Gastroesophageal sphincter (tissue), 4 donors: ENCODE data around the gene SCAF4. TPM values are rescaled to one million over a fixed set of nuclear protein-coding genes. Genes with fewer than 3 reads are reported as not detected.

Experiments used
- ATAC-seq: fragments of 150-250 bp; one replicate; pipeline ENCODE4 v1.9.1; 2016; ENCODE audit warnings: mild to moderate bottlenecking, moderate library complexity
- H3K27ac ChIP-seq, 4 donors: fragments of 200-600 bp; sonication (generic) in 3 of 4; 1 replicate in 3 of 4; 2 replicates in 1 of 4; pipeline ENCODE4 v1.5.1; 2016 to 2019
- H3K27me3 ChIP-seq: fragments of 200-600 bp; sonication (generic); one replicate; pipeline ENCODE4 v1.5.1; 2019
- H3K36me3 ChIP-seq, 2 donors: fragments of 200-600 bp; sonication (generic); one replicate each; pipeline ENCODE4 v1.5.1; 2019; ENCODE audit warnings: control low read depth in 1 of 2
- H3K4me1 ChIP-seq, 3 donors: fragments of 200-600 bp; sonication (generic); 1 replicate in 2 of 3; 2 replicates in 1 of 3; pipeline ENCODE4 v1.5.1; 2016 to 2019; ENCODE audit warnings: control low read depth in 2 of 3
- H3K4me3 ChIP-seq, 2 donors: fragments of 200-600 bp; sonication (generic); one replicate each; pipeline ENCODE4 v1.5.1; 2019; ENCODE audit warnings: mild to moderate bottlenecking in 1 of 2, moderate library complexity in 1 of 2
- H3K9me3 ChIP-seq, 3 donors: fragments of 200-600 bp; sonication (generic); one replicate each; pipeline ENCODE4 v1.5.1; 2017 to 2019; ENCODE audit warnings: control low read depth in 2 of 3
- CTCF ChIP-seq, 4 experiments: fragments of 200-600 bp in 2 of 4; fragments of 450-650 bp in 2 of 4; sonication (generic) in 1 of 4; IDR thresholded peaks; one replicate each; pipeline ENCODE4 v1.5.1; 2017 to 2019; ENCODE audit warnings: antibody characterized with exemption in 4 of 4, mild to moderate bottlenecking in 2 of 4, moderate library complexity in 2 of 4
- EP300 ChIP-seq: sonication (generic); formaldehyde crosslinking; IDR thresholded peaks from one replicate; pipeline ENCODE4 v1.6.1; 2017; ENCODE audit warnings: antibody characterized with exemption, mild to moderate bottlenecking
- POLR2A ChIP-seq, 2 donors: fragments of 450-650 bp; IDR thresholded peaks; one replicate each; pipeline ENCODE4 v1.6.1; 2017; ENCODE audit warnings: antibody characterized with exemption in 2 of 2, mild to moderate bottlenecking in 2 of 2, moderate library complexity in 1 of 2
- POLR2AphosphoS5 ChIP-seq: sonication (generic); formaldehyde crosslinking; IDR thresholded peaks from one replicate; pipeline ENCODE4 v1.6.1; 2017; ENCODE audit warnings: antibody characterized with exemption
- WGBS, 2 donors: methylation state at CpG; one replicate each; pipeline ENCODE4 v1.1.5; 2018; ENCODE audit warnings: low coverage in 1 of 2; 5-methylcytosine and 5-hydroxymethylcytosine counted together
- total RNA-seq, 4 donors: library from RNA; depleted of rRNA; stranded (reverse); fragments of >200 nt; gene quantifications; one replicate each; pipeline ENCODE4 v1.1.0, GENCODE V29; 2016

Gene SCAF4
- total RNA-seq, 4 donors from 2014 or later, result 10.7 to 19.9 (median 16.1) TPM

GRCh38 chr21:31708541-31708940 lies 23.4 kb downstream of the SCAF4 start:
- no peak for ATAC-seq
- Histone ChIP-seq H3K27ac (no peak overlapping the region), H3K4me3 (no peak overlapping the region), H3K9me3 (no peaks in the 10 kb centered on the region), H3K27me3 (no peaks in the 10 kb centered on the region), H3K4me1 (peaks cover 0 to 59% (median 11%) of the 10 kb centered on the region in 3 donors), H3K36me3 (no peaks in the 10 kb centered on the region)
- TF ChIP-seq CTCF (IDR thresholded peaks at IDR 0.05) (no peak), POLR2A (IDR thresholded peaks at IDR 0.05) (no peak)
- WGBS, 2 donors, result 18 to 40% methylated on average over 1 of the region's 1 CpG

GRCh38 chr21:31707499-31707898 lies 24.4 kb downstream of the SCAF4 start:
- Histone ChIP-seq H3K4me3 (no peak overlapping the region), H3K36me3 (peaks cover 0 to 7% of the 10 kb centered on the region in 2 donors), H3K4me1 (peaks cover 0 to 49% (median 11%) of the 10 kb centered on the region in 3 donors), H3K27ac (no peak overlapping the region), H3K9me3 (no peaks in the 10 kb centered on the region), H3K27me3 (no peaks in the 10 kb centered on the region)
- TF ChIP-seq EP300, result no peak
- TF ChIP-seq CTCF (IDR thresholded peaks at IDR 0.05), result no peak
- no peak for TF ChIP-seq POLR2A (IDR thresholded peaks at IDR 0.05)
- no peak for TF ChIP-seq POLR2AphosphoS5
- ATAC-seq, result no peak

DNA sequence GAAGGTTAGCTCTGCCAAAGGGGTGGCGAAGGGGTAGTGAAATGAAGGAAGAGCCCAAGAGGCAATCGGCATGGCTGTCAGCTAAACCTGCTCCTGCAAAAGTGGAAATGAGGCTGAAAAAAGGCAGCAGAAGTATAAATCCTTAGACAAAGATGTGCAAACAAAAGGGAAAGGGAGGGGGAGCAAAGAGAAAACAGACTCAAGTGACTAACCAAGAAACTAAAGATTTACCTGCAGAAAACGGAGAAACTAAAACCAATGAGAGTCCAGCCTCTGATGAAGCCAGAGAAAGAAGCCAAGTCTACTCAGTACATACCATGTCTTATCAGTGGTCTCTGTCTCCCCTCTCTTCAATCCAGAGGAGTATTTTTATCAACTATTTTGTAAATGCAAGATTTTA lies 25.4 kb downstream of the SCAF4 start:
- TF ChIP-seq POLR2A (IDR thresholded peaks at IDR 0.05) (no peak), POLR2AphosphoS5 (no peak), EP300 (no peak), CTCF (IDR thresholded peaks at IDR 0.05) (no peak)
- no peak for ATAC-seq
- WGBS, 2 donors, result 86 to 98% methylated on average over 2 to 3 of the region's 3 CpGs

DNA sequence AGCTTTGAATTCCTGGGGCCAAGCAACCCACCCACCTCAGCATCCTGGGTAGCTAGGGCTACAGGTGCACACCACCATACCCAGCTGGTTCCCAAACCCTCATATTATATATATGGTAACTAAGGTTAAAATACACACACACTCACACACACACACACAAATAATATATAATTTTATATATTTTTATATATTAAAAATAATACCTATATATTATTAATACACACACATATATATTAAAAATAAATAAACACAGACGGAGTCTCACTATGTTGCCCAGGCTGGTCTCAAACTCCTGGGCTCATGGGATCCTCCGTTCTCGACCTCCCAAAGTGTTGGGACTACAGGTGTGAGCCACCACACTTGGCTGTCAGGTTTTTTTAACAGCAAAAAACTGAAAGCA lies 31.9 kb downstream of the SCAF4 start:
- no peak overlapping the region for H3K27ac ChIP-seq
- peaks cover 8 to 78% of the 10 kb centered on the region in 2 donors for H3K36me3 ChIP-seq
- H3K27me3 ChIP-seq, result no peaks in the 10 kb centered on the region
- WGBS, 2 donors, result 94 to 100% methylated on average over 3 of the region's 3 CpGs
- no peaks in the 10 kb centered on the region for H3K4me1 ChIP-seq
- TF ChIP-seq POLR2A (IDR thresholded peaks at IDR 0.05) (no peak), POLR2AphosphoS5 (no peak), CTCF (IDR thresholded peaks at IDR 0.05) (no peak), EP300 (no peak)
- no peak for ATAC-seq
- no peak overlapping the region for H3K4me3 ChIP-seq
- H3K9me3 ChIP-seq, result no peaks in the 10 kb centered on the region

More for the DNA sequence above, 25.4 kb downstream of the SCAF4 start:
- H3K27me3 ChIP-seq, result no peaks in the 10 kb centered on the region
- no peak overlapping the region for H3K4me3 ChIP-seq
- no peaks in the 10 kb centered on the region for H3K9me3 ChIP-seq
- H3K27ac ChIP-seq, result no peak overlapping the region
- peaks cover 0 to 16% of the 10 kb centered on the region in 2 donors for H3K36me3 ChIP-seq
- peaks cover 0 to 40% (median 11%) of the 10 kb centered on the region in 3 donors for H3K4me1 ChIP-seq

- H3K36me3 ChIP-seq, result peaks cover 8 to 94% of the 10 kb centered on the region in 2 donors
- H3K4me3 ChIP-seq, result no peak overlapping the region
- no peaks in the 10 kb centered on the region for H3K9me3 ChIP-seq
- no peak overlapping the region for H3K27ac ChIP-seq
- H3K4me1 ChIP-seq, result no peaks in the 10 kb centered on the region
- TF ChIP-seq EP300 (no peak), POLR2AphosphoS5 (no peak), POLR2A (IDR thresholded peaks at IDR 0.05) (no peak), CTCF (IDR thresholded peaks at IDR 0.05) (no peak)
- H3K27me3 ChIP-seq, result no peaks in the 10 kb centered on the region
- no peak for ATAC-seq
These were observed 33.5 kb downstream of the SCAF4 start for GRCh38 chr21:31698461-31698860.
